SK-N-SH (cell line): ENCODE measurements around the gene HSDL1. TPM values are rescaled to one million over a fixed set of nuclear protein-coding genes. Genes with fewer than 3 reads are reported as not detected.

Source experiments
- CTCF ChIA-PET: fragments of 300-600, 350-600 bp; formaldehyde crosslinking; extraction: SDS; loops from one replicate; lab custom pipeline; 2021; lab: Yijun Ruan, JAX
- POLR2A ChIA-PET: fragments of 350-600 bp; sonication (Branson Sonifier 250); formaldehyde crosslinking; extraction: SDS; loops from one replicate; lab custom pipeline; 2020; ENCODE audit warnings: antibody characterized with exemption, inconsistent platforms; lab: Yijun Ruan, JAX
- DNase-seq: peaks from one replicate; pipeline ENCODE4 v3.0.0; 2012
- H2AFZ ChIP-seq: fragments of 200-600 bp; sonication (generic); 2 replicates; pipeline ENCODE4 v1.8.1; 2016; ENCODE audit warnings: antibody characterized with exemption, mild to moderate bottlenecking, low read depth
- H3F3A ChIP-seq: fragments of 200-600 bp; sonication (generic); replicated peaks from 2 replicates; pipeline ENCODE3; 2016; ENCODE audit warnings: antibody characterized with exemption, mild to moderate bottlenecking; ENCODE audit not compliant: insufficient read depth
- H3K27ac ChIP-seq, 2 experiments: fragments of 200-500 bp in 1 of 2; fragments of 200-600 bp in 1 of 2; sonication (Bioruptor generic) in 1 of 2; sonication (generic), shearing (Covaris generic) in 1 of 2; 2 replicates each; pipeline versions ENCODE4 v1.5.1 to v1.6.1; 2014 to 2016; ENCODE audit warnings: low read depth in 2 of 2, inconsistent platforms in 1 of 2, low read length in 1 of 2, mild to moderate bottlenecking in 1 of 2, mixed read lengths in 1 of 2
- H3K27me3 ChIP-seq: fragments of 200-600 bp; sonication (generic), shearing (Covaris generic); 2 replicates; pipeline ENCODE4 v1.6.1; 2016; ENCODE audit warnings: mixed run types; ENCODE audit not compliant: insufficient read depth
- H3K36me3 ChIP-seq, 2 experiments: fragments of 200-500 bp in 1 of 2; fragments of 200-600 bp in 1 of 2; sonication (Bioruptor generic) in 1 of 2; sonication (generic) in 1 of 2; replicated peaks in 1 of 2; 2 replicates each; pipeline versions ENCODE3 to v1.5.1; 2014 to 2016; ENCODE audit warnings: low read length in 1 of 2, mild to moderate bottlenecking in 1 of 2; ENCODE audit not compliant: insufficient read depth in 2 of 2, control insufficient read depth in 1 of 2
- H3K4me1 ChIP-seq, 2 experiments: fragments of 200-500 bp in 1 of 2; fragments of 200-600 bp in 1 of 2; sonication (Bioruptor generic) in 1 of 2; sonication (generic), shearing (Covaris generic) in 1 of 2; 2 replicates each; pipeline versions ENCODE4 v1.5.1 to v1.6.1; 2014 to 2016; ENCODE audit warnings: low read depth in 1 of 2, low read length in 1 of 2, mixed run types in 1 of 2; ENCODE audit not compliant: insufficient read depth in 2 of 2, control insufficient read depth in 1 of 2
- H3K4me2 ChIP-seq: fragments of 200-600 bp; sonication (generic), shearing (Covaris generic); 2 replicates; pipeline ENCODE4 v1.6.1; 2017; ENCODE audit warnings: mixed run types
- H3K4me3 ChIP-seq, 2 experiments: fragments of 200-500 bp in 1 of 2; fragments of 200-600 bp in 1 of 2; sonication (Bioruptor generic) in 1 of 2; sonication (generic), shearing (Covaris generic) in 1 of 2; 2 replicates each; pipeline versions ENCODE4 v1.5.1 to v1.8.1; 2014 to 2016; ENCODE audit warnings: low read depth in 2 of 2, inconsistent platforms in 1 of 2, low read length in 1 of 2, mild to moderate bottlenecking in 1 of 2, mixed read lengths in 1 of 2, moderate library complexity in 1 of 2
- H3K79me2 ChIP-seq: fragments of 200-600 bp; sonication (generic); 2 replicates; pipeline ENCODE4 v1.8.1; 2017; ENCODE audit warnings: mild to moderate bottlenecking; ENCODE audit not compliant: insufficient read depth
- H3K9ac ChIP-seq: fragments of 200-600 bp; sonication (generic); 2 replicates; pipeline ENCODE4 v1.6.1; 2017; ENCODE audit warnings: mixed run types
- H3K9me2 ChIP-seq: fragments of 200-600 bp; sonication (generic); 2 replicates; pipeline ENCODE4 v1.6.1; 2017; ENCODE audit warnings: mixed run types
- H3K9me3 ChIP-seq: fragments of 200-600 bp; sonication (generic); 2 replicates; pipeline ENCODE4 v1.6.1; 2017; ENCODE audit warnings: mixed run types, mild to moderate bottlenecking, moderate library complexity
- H4K20me1 ChIP-seq: fragments of 200-600 bp; sonication (generic); 2 replicates; pipeline ENCODE4 v1.6.1; 2017; ENCODE audit warnings: mild to moderate bottlenecking, mixed run types; ENCODE audit not compliant: insufficient read depth
- ELF1 ChIP-seq: IDR thresholded peaks from 2 replicates; pipeline ENCODE4 v1.4.0; 2012
- FOSL2 ChIP-seq: IDR thresholded peaks from 2 replicates; pipeline ENCODE4 v1.4.0; 2012; ENCODE audit warnings: low read depth, mild to moderate bottlenecking, moderate library complexity, borderline replicate concordance
- FOXM1 ChIP-seq: IDR thresholded peaks from 2 replicates; pipeline ENCODE4 v1.4.0; 2012; ENCODE audit warnings: low read depth, mild to moderate bottlenecking
- GABPA ChIP-seq: IDR thresholded peaks from 2 replicates; pipeline ENCODE4 v1.4.0; 2012; ENCODE audit warnings: low read depth, mild to moderate bottlenecking
- MXI1 ChIP-seq: IDR thresholded peaks from 2 replicates; pipeline ENCODE4 v1.6.1; 2012; ENCODE audit warnings: mild to moderate bottlenecking, low read depth, low read length, improper control_type of control experiment
- NFIC ChIP-seq: IDR thresholded peaks from 2 replicates; pipeline ENCODE4 v1.4.0; 2012; ENCODE audit warnings: borderline replicate concordance
- PBX3 ChIP-seq: IDR thresholded peaks from 2 replicates; pipeline ENCODE4; 2012
- RAD21 ChIP-seq: IDR thresholded peaks from 2 replicates; pipeline ENCODE4 v1.6.1; 2012; ENCODE audit warnings: mild to moderate bottlenecking, low read length
- RFX5 ChIP-seq: IDR thresholded peaks from 2 replicates; pipeline ENCODE4 v1.6.1; 2012; ENCODE audit warnings: mild to moderate bottlenecking, improper control_type of control experiment, low read length
- SMC3 ChIP-seq: IDR thresholded peaks from 2 replicates; pipeline ENCODE4 v1.6.1; 2012; ENCODE audit warnings: low read depth, low read length, improper control_type of control experiment
- TAF1 ChIP-seq: IDR thresholded peaks from 2 replicates; pipeline ENCODE4 v1.6.1; 2012; ENCODE audit warnings: low read depth, mild to moderate bottlenecking, low read length, moderate library complexity, borderline replicate concordance
- TCF12 ChIP-seq: IDR thresholded peaks from 2 replicates; pipeline ENCODE4 v1.4.0; 2012
- TEAD4 ChIP-seq: IDR thresholded peaks from 2 replicates; pipeline ENCODE4 v1.4.0; 2012; ENCODE audit warnings: mild to moderate bottlenecking, borderline replicate concordance; ENCODE audit not compliant: insufficient read depth
- YY1 ChIP-seq: IDR thresholded peaks from 2 replicates; pipeline ENCODE4 v1.4.0; 2012; ENCODE audit warnings: low read depth, mild to moderate bottlenecking
- WGBS: methylation state at CpG from one replicate; pipeline ENCODE4 v1.1.6; 2017; ENCODE audit warnings: low lambda C conversion rate; 5-methylcytosine and 5-hydroxymethylcytosine counted together
- polyA plus RNA-seq, 3 experiments: library from polyadenylated mRNA; depleted of rRNA; stranded (reverse); fragments of >200 nt; gene quantifications; 2 replicates each; pipeline ENCODE4 v1.2.3, GENCODE V29; 2012
- TF ChIP-seq, protein P1 (sequence below): IDR thresholded peaks from 2 replicates; pipeline ENCODE4 v1.4.0; 2012; ENCODE audit warnings: low read depth, borderline replicate concordance
- TF ChIP-seq, protein P2 (sequence below): IDR thresholded peaks from 2 replicates; pipeline ENCODE4 v1.4.0; 2012; ENCODE audit warnings: low read depth, borderline replicate concordance

HSDL1 gene
- polyA plus RNA-seq, 1 of the 3 experiments (the other 2 are of a cell fraction), result 14.5 TPM

GRCh38 chr16:84132527-84133285 lies 12.3 kb downstream of the HSDL1 start:
- TF ChIP-seq ELF1 (no peak), MXI1 (no peak), FOXM1 (no peak), TAF1 (no peak), RFX5 (no peak), TEAD4 (no peak), RAD21 (no peak)
- Histone ChIP-seq H4K20me1 (no peaks in the 10 kb centered on the region), H3K4me2 (no peak overlapping the region), H3K9ac (no peak overlapping the region), H3K4me3 (no peak overlapping the region), H3K4me1 (no peaks in the 10 kb centered on the region), H3K36me3 (peaks cover 13 to 15% of the 10 kb centered on the region in 2 experiments), H3K79me2 (peaks cover 12% of the 10 kb centered on the region), H3F3A (no peaks in the 10 kb centered on the region), H3K9me3 (no peaks in the 10 kb centered on the region), H3K27me3 (no peaks in the 10 kb centered on the region), H3K9me2 (no peaks in the 10 kb centered on the region), H3K27ac (no peak overlapping the region), H2AFZ (no peak overlapping the region)
- WGBS, result 93% methylated on average over 7 of the region's 7 CpGs
- ChIA-PET CTCF (interaction anchor here (0.8 to 2.4 kb wide), 6 partner anchors 12 to 186 kb away, joined by 3 to 8 read pairs (median 4); partner anchors contain the start of genes DNAAF1, HSDL1 and TAF1C), POLR2A (interaction anchor here (0.7 kb wide), 1 partner anchor 27 kb away, joined by 3 read pairs; no protein-coding TSS in a partner anchor)
- DNase-seq, result no peak

- Histone ChIP-seq H3K27ac (no peak overlapping the region), H3K27me3 (no peaks in the 10 kb centered on the region), H2AFZ (no peak overlapping the region), H3K9ac (no peak overlapping the region), H3K4me1 (no peaks in the 10 kb centered on the region), H3K9me2 (no peaks in the 10 kb centered on the region), H3F3A (no peaks in the 10 kb centered on the region), H4K20me1 (no peaks in the 10 kb centered on the region), H3K79me2 (peaks cover 2% of the 10 kb centered on the region; the same call in 1 of the 2 replicates), H3K36me3 (peaks cover 14 to 15% of the 10 kb centered on the region in 2 experiments), H3K4me3 (no peak overlapping the region), H3K9me3 (no peaks in the 10 kb centered on the region), H3K4me2 (no peak overlapping the region)
- 96% methylated on average over 5 of the region's 5 CpGs for WGBS
- POLR2A ChIA-PET, result no interaction called here
- TF ChIP-seq YY1 (no peak), RAD21 (no peak)
- no peak for DNase-seq
- CTCF ChIA-PET, result interaction anchor here (1.4 to 2.4 kb wide), 4 partner anchors 13 to 177 kb away, joined by 3 to 8 read pairs (median 6); partner anchors contain the start of genes DNAAF1, HSDL1 and TAF1C
Measured at GRCh38 chr16:84131117-84131516, 13.9 kb downstream of the HSDL1 start.

- peaks cover 34 to 39% of the 10 kb centered on the region in 2 experiments for H3K36me3 ChIP-seq
- no peaks in the 10 kb centered on the region for H3K9me3 ChIP-seq
- 87% methylated on average over 7 of the region's 7 CpGs for WGBS
- no peak overlapping the region for H3K27ac ChIP-seq
- H3K4me3 ChIP-seq, result no peak overlapping the region
- ChIA-PET POLR2A (no interaction called here), CTCF (interaction anchor here (2.5 kb wide), 1 partner anchor 51 kb away, joined by 12 read pairs; no protein-coding TSS in a partner anchor)
- no peaks in the 10 kb centered on the region for H4K20me1 ChIP-seq
- no peaks in the 10 kb centered on the region for H3F3A ChIP-seq
- no peaks in the 10 kb centered on the region for H3K4me1 ChIP-seq
- H3K79me2 ChIP-seq, result no peaks in the 10 kb centered on the region
- H3K4me2 ChIP-seq, result no peak overlapping the region
- no peak for DNase-seq
- H2AFZ ChIP-seq, result no peak overlapping the region
- no peaks in the 10 kb centered on the region for H3K9me2 ChIP-seq
- no peak overlapping the region for H3K9ac ChIP-seq
- H3K27me3 ChIP-seq, result no peaks in the 10 kb centered on the region
- TF ChIP-seq TEAD4 (no peak), FOSL2 (no peak), FOXM1 (no peak), TCF12 (no peak), PBX3 (no peak), RFX5 (no peak), SMC3 (no peak), NFIC (no peak), MXI1 (no peak), GABPA (no peak), TAF1 (no peak)
- TF ChIP-seq, protein P1, sequence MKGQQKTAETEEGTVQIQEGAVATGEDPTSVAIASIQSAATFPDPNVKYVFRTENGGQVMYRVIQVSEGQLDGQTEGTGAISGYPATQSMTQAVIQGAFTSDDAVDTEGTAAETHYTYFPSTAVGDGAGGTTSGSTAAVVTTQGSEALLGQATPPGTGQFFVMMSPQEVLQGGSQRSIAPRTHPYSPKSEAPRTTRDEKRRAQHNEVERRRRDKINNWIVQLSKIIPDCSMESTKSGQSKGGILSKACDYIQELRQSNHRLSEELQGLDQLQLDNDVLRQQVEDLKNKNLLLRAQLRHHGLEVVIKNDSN, result no peak
- TF ChIP-seq, protein P2, sequence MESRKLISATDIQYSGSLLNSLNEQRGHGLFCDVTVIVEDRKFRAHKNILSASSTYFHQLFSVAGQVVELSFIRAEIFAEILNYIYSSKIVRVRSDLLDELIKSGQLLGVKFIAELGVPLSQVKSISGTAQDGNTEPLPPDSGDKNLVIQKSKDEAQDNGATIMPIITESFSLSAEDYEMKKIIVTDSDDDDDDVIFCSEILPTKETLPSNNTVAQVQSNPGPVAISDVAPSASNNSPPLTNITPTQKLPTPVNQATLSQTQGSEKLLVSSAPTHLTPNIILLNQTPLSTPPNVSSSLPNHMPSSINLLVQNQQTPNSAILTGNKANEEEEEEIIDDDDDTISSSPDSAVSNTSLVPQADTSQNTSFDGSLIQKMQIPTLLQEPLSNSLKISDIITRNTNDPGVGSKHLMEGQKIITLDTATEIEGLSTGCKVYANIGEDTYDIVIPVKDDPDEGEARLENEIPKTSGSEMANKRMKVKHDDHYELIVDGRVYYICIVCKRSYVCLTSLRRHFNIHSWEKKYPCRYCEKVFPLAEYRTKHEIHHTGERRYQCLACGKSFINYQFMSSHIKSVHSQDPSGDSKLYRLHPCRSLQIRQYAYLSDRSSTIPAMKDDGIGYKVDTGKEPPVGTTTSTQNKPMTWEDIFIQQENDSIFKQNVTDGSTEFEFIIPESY, result no peak
Measured at GRCh38 chr16:84124257-84125073, 20.5 kb downstream of the HSDL1 start.
